Measurements from ENCODE around the gene FGFBP1. TPM values are rescaled to one million over a fixed set of nuclear protein-coding genes. Genes with fewer than 3 reads are reported as not detected.

Gene FGFBP1
- total and polyA plus RNA-seq, 2 of the 4 experiments (the other 2 are of a cell fraction), result under 0.01 TPM; not detected in 1

- Histone ChIP-seq H2AFZ (replicated peaks; ENCODE audit: low read length, poor library complexity) (no peak overlapping the region), H3K27ac (ENCODE audit: insufficient read depth, low read length) (no peak overlapping the region), H3K56ac (ENCODE audit: extremely low read depth, insufficient read depth, low read length) (no peak overlapping the region), H3K4me2 (ENCODE audit: low read depth, low read length) (no peak overlapping the region), H2AK9ac (replicated peaks; ENCODE audit: low read depth, low read length, poor library complexity) (no peak overlapping the region), H2BK15ac (ENCODE audit: low read depth, low read length) (no peak overlapping the region), H3K36me3 (ENCODE audit: control insufficient read depth, insufficient read depth, low read length) (no peaks in the 10 kb centered on the region), H3K23ac (ENCODE audit: low read depth, low read length) (no peak overlapping the region), H2BK120ac (ENCODE audit: low read depth, low read length) (no peak overlapping the region), H4K91ac (ENCODE audit: insufficient read depth, low read depth, low read length) (no peak overlapping the region), H3K4ac (ENCODE audit: low read depth, low read length) (no peak overlapping the region), H2BK5ac (ENCODE audit: low read depth, low read length, poor library complexity, severe bottlenecking) (no peak overlapping the region), H3K9me1 (ENCODE audit: insufficient read depth, low read length) (no peaks in the 10 kb centered on the region; the same call in 1 of the 2 replicates), H4K5ac (ENCODE audit: low read depth, low read length) (no peak overlapping the region), H3K9ac (ENCODE audit: low read depth, low read length) (no peak overlapping the region), H2AK5ac (ENCODE audit: low read depth, low read length) (no peak overlapping the region), H3K14ac (replicated peaks; ENCODE audit: low read depth, low read length) (no peak overlapping the region), H3K4me3 (ENCODE audit: insufficient read depth, low read depth, low read length) (no peak overlapping the region), H3K27me3 (ENCODE audit: control insufficient read depth, insufficient read depth, low read length) (peaks cover 23% of the 10 kb centered on the region), H3K79me1 (ENCODE audit: low read depth in 1 of 2, low read length in 2 of 2) (no peaks in the 10 kb centered on the region), H4K20me1 (ENCODE audit: insufficient read depth, low read length) (no peaks in the 10 kb centered on the region), H2BK20ac (ENCODE audit: low read depth, low read length) (no peak overlapping the region), H4K8ac (ENCODE audit: low read depth in 2 of 2, low read length in 2 of 2) (no peak overlapping the region), H3K18ac (ENCODE audit: low read depth, low read length) (no peak overlapping the region), H3K9me3 (ENCODE audit: control insufficient read depth, insufficient read depth, low read length) (no peaks in the 10 kb centered on the region), H3K4me1 (ENCODE audit: control insufficient read depth, insufficient read depth, low read length) (no peaks in the 10 kb centered on the region)
- DNase-seq (no peak), ATAC-seq (ENCODE audit: low read depth) (no peak)
- intact Hi-C loops (cut with micrococcal nuclease), result no loop called here
- ChIA-PET CTCF (interaction anchor here (0.6 kb wide), 1 partner anchor 472 kb away, joined by 3 read pairs; the partner anchor contains the start of gene CC2D2A), POLR2A (ENCODE audit: unreplicated experiment) (no interaction called here)
- WGBS, 2 experiments (ENCODE audit: extremely low coverage in 2 of 2, insufficient read length in 1 of 2), result no CpG with 5 or more reads among the region's 1 CpG
- BruUV-seq (replicated peaks), result no TSS peak
- in situ Hi-C loops (cut with MboI; ENCODE audit: low sequenced_read_pairs), result loop anchor here (10.0 kb wide), 1 partner anchor 467 kb away; no protein-coding TSS in a partner anchor
- dilution Hi-C loops (cut with HindIII; ENCODE audit: low sequenced_read_pairs, unreplicated experiment), result no loop called here
- TF ChIP-seq MAFK (IDR thresholded peaks at IDR 0.05; ENCODE audit: low read depth, low read length) (peak; percentile 75), SMC3 (IDR thresholded peaks at IDR 0.05; ENCODE audit: low read depth, low read length) (no peak), CEBPB (IDR thresholded peaks at IDR 0.05; ENCODE audit: low read depth, low read length) (no peak)
These were observed 3.7 kb upstream of the FGFBP1 start for GRCh38 chr4:15942283-15942682.

All from IMR-90 (cell line).